Astrocyte of the cerebellum (primary cell): ENCODE data around the gene MTG2.

Experiments
- DNase-seq: peaks from one replicate; pipeline ENCODE4 v3.0.0-alpha.2; 2011; ENCODE audit warnings: low read depth
- H3K4me3 ChIP-seq: 2 replicates; pipeline ENCODE4 v1.5.1; 2011; ENCODE audit warnings: mild to moderate bottlenecking, low read depth, low read length, moderate library complexity
- in situ Hi-C: cut with HindIII; loops from 2 replicates; pipeline ENCODE4 v1.10.0; 2017; ENCODE audit warnings: low sequenced_read_pairs
- TF ChIP-seq, protein P1 (sequence below): IDR thresholded peaks from 2 replicates; pipeline ENCODE4 v1.5.1; 2012; ENCODE audit warnings: low read length, low read depth, moderate library complexity, mild to moderate bottlenecking; ENCODE audit errors: missing control alignments

Gene MTG2

DNA sequence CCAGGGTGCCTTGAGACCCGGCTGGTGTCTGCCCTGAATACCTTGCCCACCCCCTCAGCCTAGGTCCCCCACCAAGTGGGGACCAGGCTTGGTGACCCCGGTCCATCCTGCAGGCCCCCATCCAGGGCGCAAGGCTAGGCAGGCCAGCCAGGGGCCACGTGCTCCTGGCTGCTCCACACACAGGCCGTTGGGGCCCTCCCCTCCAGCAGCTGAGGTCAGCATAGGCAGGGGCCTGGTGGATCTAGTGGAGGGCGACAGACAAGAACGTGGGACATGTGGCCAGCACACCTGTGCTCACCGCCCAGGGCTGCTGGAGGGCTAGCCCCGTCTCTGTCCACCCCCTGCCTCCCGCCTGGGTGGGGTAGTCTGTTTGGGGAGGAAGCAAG is 44.8 kb downstream of the MTG2 start:
- DNase-seq = no peak
- in situ Hi-C loops = no loop called here
- TF ChIP-seq, protein P1, sequence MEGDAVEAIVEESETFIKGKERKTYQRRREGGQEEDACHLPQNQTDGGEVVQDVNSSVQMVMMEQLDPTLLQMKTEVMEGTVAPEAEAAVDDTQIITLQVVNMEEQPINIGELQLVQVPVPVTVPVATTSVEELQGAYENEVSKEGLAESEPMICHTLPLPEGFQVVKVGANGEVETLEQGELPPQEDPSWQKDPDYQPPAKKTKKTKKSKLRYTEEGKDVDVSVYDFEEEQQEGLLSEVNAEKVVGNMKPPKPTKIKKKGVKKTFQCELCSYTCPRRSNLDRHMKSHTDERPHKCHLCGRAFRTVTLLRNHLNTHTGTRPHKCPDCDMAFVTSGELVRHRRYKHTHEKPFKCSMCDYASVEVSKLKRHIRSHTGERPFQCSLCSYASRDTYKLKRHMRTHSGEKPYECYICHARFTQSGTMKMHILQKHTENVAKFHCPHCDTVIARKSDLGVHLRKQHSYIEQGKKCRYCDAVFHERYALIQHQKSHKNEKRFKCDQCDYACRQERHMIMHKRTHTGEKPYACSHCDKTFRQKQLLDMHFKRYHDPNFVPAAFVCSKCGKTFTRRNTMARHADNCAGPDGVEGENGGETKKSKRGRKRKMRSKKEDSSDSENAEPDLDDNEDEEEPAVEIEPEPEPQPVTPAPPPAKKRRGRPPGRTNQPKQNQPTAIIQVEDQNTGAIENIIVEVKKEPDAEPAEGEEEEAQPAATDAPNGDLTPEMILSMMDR = no peak
- H3K4me3 ChIP-seq = no peak overlapping the region

DNA sequence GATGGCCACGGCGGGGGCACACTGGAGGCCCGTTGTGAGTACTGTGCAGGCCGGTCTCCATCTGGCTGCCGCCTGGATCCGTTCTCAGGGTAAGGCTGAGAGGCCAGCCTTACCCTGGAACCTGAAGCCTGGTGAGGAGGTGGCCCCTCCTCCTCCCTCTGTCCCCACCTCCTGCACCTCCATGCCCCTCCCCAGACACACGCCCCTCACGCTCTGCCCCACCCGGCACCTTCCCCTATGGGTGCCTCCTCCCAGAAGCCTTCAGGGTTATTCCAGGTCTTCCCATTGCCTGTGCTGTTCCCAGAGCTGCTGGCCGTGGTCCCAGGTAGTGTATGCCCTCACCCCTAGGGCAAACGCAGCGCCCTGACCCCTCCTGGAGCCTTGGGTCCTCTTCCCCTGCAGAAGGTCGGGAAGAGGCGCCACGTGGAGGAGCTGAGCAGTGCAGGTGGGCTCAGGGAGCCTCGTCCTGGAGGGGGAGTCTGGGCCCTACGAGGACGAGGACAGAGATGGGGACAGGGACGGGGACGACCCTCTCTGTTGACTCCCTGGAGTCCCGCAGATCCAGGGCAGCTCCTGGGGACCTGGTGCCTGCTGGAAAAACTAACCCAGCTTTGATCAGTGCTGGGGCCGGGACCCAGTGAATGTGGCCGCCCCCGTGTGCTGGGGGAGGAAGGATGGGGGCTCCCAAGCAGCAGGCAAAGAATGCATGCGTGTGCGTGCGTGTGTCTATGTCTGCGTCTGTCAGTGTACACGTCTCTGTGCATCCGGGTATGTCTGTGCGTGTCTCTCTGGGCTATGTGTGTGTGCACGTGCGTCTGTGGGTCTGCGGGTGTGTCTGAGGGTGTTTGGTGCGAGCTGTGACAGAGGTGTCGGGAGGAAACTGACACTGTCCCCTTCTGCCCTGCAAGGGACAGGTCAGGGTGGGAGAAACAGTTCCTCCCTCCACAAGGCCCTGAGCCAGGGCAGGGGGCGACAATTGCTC is 45.4 kb downstream of the MTG2 start:
- in situ Hi-C loops = no loop called here
- TF ChIP-seq, protein P1 = no peak
- DNase-seq = no peak
- no peak overlapping the region for H3K4me3 ChIP-seq

DNA sequence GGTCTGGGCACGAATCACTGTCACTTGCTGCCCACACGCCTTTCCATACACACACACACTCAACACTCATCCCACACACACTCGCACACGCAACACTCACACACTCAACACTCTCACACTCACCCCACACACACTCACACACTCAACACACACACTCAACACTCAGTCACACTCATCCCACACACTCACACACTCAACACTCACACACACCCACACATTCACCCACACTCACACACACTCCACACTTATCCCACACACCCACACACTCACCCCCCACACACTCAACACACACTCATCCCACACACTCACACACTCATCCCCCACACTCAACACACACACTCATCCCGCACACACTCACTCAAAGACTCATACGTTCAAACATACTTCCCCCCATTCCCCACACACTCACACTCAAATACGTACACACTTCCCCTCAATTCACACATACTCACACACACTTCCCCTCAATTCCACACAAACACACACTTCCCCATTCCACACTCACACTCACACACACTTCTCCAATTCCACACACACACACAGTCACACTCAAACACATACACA is 46.2 kb downstream of the MTG2 start:
- no peak for DNase-seq
- TF ChIP-seq, protein P1 = no peak
- in situ Hi-C loops = no loop called here
- no peak overlapping the region for H3K4me3 ChIP-seq

DNA sequence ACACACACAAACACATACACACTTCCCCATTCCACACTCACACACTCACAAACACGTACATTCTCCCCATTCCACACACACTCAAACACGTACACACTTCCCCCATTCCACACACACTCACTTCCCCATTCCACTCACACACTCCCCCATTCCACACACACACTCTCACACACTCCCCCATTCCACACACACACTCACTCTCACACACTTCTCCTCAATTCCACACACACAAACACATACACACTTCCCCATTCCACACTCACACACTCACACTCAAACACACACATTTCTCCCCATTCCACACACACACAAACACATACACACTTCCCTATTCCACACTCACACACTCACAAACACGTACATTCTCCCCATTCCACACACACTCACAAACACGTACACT is 46.8 kb downstream of the MTG2 start:
- DNase-seq = no peak
- TF ChIP-seq, protein P1 = no peak
- no peak overlapping the region for H3K4me3 ChIP-seq
- in situ Hi-C loops = no loop called here

DNA sequence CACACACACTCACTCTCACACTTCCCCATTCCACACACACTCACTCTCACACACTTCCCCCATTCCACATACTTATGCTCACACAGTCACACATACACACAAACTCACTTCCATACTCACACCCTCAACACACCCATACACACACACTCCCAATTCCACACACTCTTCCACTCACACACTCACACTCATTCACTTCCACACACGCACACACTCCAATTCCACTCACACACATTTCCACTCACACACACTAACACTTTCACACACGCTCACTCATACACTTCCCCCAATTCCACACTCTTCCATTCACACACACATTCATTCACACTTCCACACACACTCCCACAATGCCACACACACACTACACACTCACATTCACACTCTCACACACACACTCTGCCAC is 47.4 kb downstream of the MTG2 start:
- TF ChIP-seq, protein P1 = no peak
- no peak for DNase-seq
- no peak overlapping the region for H3K4me3 ChIP-seq
- in situ Hi-C loops = no loop called here

DNA sequence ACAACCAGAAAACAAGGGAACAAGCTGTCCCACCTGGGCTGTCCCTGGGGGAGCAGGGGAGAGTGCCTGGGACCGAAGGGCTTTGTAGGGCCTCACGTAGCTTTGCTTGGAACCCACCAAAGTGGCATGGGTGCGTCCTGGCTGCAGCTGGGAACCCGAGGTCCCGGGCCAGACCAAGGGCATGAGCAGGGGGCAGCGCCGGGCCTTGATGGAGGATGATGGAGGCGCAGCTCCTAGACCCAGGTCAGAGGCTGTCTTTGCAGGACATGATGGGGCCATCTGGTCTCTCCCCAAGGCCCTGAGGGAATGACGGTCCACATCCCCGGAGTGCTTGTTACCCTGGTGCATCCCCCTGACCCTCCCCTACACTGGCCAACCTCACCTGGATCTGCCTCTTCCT is 47.9 kb downstream of the MTG2 start:
- H3K4me3 ChIP-seq = no peak overlapping the region
- DNase-seq = no peak
- in situ Hi-C loops = no loop called here
- TF ChIP-seq, protein P1 = no peak
